HEK293T (cell line): ENCODE data around the gene USP17L5.
"Not testable (repeated sequence)": the region's sequence is repeated elsewhere in the genome, so short reads cannot be mapped to it uniquely, and the experiment has no call there.

Source experiments
- CTCF ChIA-PET: fragments of 350-600 bp; formaldehyde crosslinking; extraction: SDS; loops from one replicate; lab custom pipeline; 2021; ENCODE audit warnings: antibody characterized with exemption, inconsistent platforms; lab: Yijun Ruan, JAX
- POLR2A ChIA-PET: fragments of 350-600 bp; formaldehyde crosslinking; extraction: SDS; loops from one replicate; lab custom pipeline; 2020; ENCODE audit warnings: antibody characterized with exemption, inconsistent platforms; lab: Yijun Ruan, JAX
- DNase-seq: peaks from one replicate; pipeline ENCODE4 v3.0.0; 2012; ENCODE audit warnings: mixed read lengths; ENCODE audit errors: extremely low spot score
- ARNT ChIP-seq: fragments of 450-650 bp; IDR thresholded peaks from 2 replicates; pipeline ENCODE4 v1.6.1; 2017; ENCODE audit warnings: mild to moderate bottlenecking
- BHLHE40 ChIP-seq: fragments of 450-650 bp; IDR thresholded peaks from 2 replicates; pipeline ENCODE4 v1.6.1; 2016; ENCODE audit warnings: mild to moderate bottlenecking, moderate library complexity, borderline replicate concordance
- CTBP1 ChIP-seq: fragments of 450-650 bp; IDR thresholded peaks from 2 replicates; pipeline ENCODE4 v1.6.1; 2016; ENCODE audit warnings: borderline replicate concordance
- ELF4 ChIP-seq: fragments of 450-650 bp; IDR thresholded peaks from 2 replicates; pipeline ENCODE4 v1.6.1; 2017; ENCODE audit warnings: antibody characterized with exemption
- FOXA1 ChIP-seq: fragments of 450-650 bp; IDR thresholded peaks from 2 replicates; pipeline ENCODE4 v1.6.1; 2016; ENCODE audit warnings: mild to moderate bottlenecking
- FOXK2 ChIP-seq: fragments of 450-650 bp; IDR thresholded peaks from 2 replicates; pipeline ENCODE4 v1.6.1; 2016; ENCODE audit warnings: mild to moderate bottlenecking
- FOXM1 ChIP-seq: fragments of 450-650 bp; IDR thresholded peaks from 2 replicates; pipeline ENCODE4 v1.6.1; 2017; ENCODE audit warnings: mild to moderate bottlenecking, borderline replicate concordance
- HDGF ChIP-seq: fragments of 450-650 bp; IDR thresholded peaks from 2 replicates; pipeline ENCODE4 v1.6.1; 2017; ENCODE audit warnings: antibody characterized with exemption, borderline replicate concordance
- L3MBTL2 ChIP-seq: fragments of 450-650 bp; conservative IDR thresholded peaks from 2 replicates; pipeline ENCODE4 v1.6.1; 2016; ENCODE audit warnings: mild to moderate bottlenecking
- LEF1 ChIP-seq: fragments of 450-650 bp; IDR thresholded peaks from 2 replicates; pipeline ENCODE4 v1.6.1; 2017; ENCODE audit warnings: mild to moderate bottlenecking, borderline replicate concordance
- NFRKB ChIP-seq: fragments of 450-650 bp; IDR thresholded peaks from 2 replicates; pipeline ENCODE4 v1.6.1; 2016; ENCODE audit warnings: mild to moderate bottlenecking, moderate library complexity
- PKNOX1 ChIP-seq: fragments of 450-650 bp; IDR thresholded peaks from 2 replicates; pipeline ENCODE4 v1.6.1; 2016
- SP1 ChIP-seq: fragments of 450-650 bp; IDR thresholded peaks from 2 replicates; pipeline ENCODE4 v1.6.1; 2017
- SUZ12 ChIP-seq: fragments of 450-650 bp; IDR thresholded peaks from 2 replicates; pipeline ENCODE4 v1.6.1; 2016; ENCODE audit warnings: mild to moderate bottlenecking
- TARDBP ChIP-seq: fragments of 450-650 bp; IDR thresholded peaks from 2 replicates; pipeline ENCODE4 v1.6.1; 2016
- ZNF384 ChIP-seq: fragments of 450-650 bp; IDR thresholded peaks from 2 replicates; pipeline ENCODE4 v1.6.1; 2016

The USP17L5 gene

GRCh38 chr4:9339103-9339502 is at the start of gene USP17L5:
Gene USP17L5 (plus strand): TSS chr4:9339403. CDS start chr4:9339403, 0 bp downstream.
- DNase-seq, POLR2A ChIA-PET, CTCF ChIA-PET: not testable (repeated sequence)

- POLR2A ChIA-PET, CTCF ChIA-PET, DNase-seq: not testable (repeated sequence)
These were observed 15.0 kb upstream of the USP17L5 start for GRCh38 chr4:9324191-9324590.

- CTCF ChIA-PET, POLR2A ChIA-PET, DNase-seq: not testable (repeated sequence)
These were observed 14.3 kb upstream of the USP17L5 start, which contains the start of gene USP17L24 for GRCh38 chr4:9324865-9325264. Gene USP17L24 (plus strand): TSS chr4:9325165. CDS start chr4:9325165, 0 bp downstream.

GRCh38 chr4:9329611-9330010 is 9.6 kb upstream of the USP17L5 start, which contains the start of gene USP17L25:
Gene USP17L25 (plus strand): TSS chr4:9329911. CDS start chr4:9329911, 0 bp downstream.
- POLR2A ChIA-PET, DNase-seq, CTCF ChIA-PET: not testable (repeated sequence)

- DNase-seq, CTCF ChIA-PET, POLR2A ChIA-PET: not testable (repeated sequence)
These were observed 4.8 kb upstream of the USP17L5 start, which contains the start of gene USP17L26 for GRCh38 chr4:9334358-9334757. Gene USP17L26 (plus strand): TSS chr4:9334658. CDS start chr4:9334658, 0 bp downstream.

- POLR2A ChIA-PET, DNase-seq, CTCF ChIA-PET: not testable (repeated sequence)
These were observed 4.6 kb downstream of the USP17L5 start, which contains the start of gene USP17L27 for GRCh38 chr4:9343848-9344247. Gene USP17L27 (plus strand): TSS chr4:9344148. CDS start chr4:9344148, 0 bp downstream.

- CTCF ChIA-PET, POLR2A ChIA-PET, DNase-seq: not testable (repeated sequence)
These were observed 9.4 kb downstream of the USP17L5 start, which contains the start of gene USP17L28 for GRCh38 chr4:9348593-9348992. Gene USP17L28 (plus strand): TSS chr4:9348893. CDS start chr4:9348893, 0 bp downstream.

- CTCF ChIA-PET, POLR2A ChIA-PET, DNase-seq: not testable (repeated sequence)
These were observed 11.7 kb downstream of the USP17L5 start for GRCh38 chr4:9350866-9351265.

- CTCF ChIA-PET, DNase-seq, POLR2A ChIA-PET: not testable (repeated sequence)
These were observed 14.1 kb downstream of the USP17L5 start, which contains the start of gene USP17L29 for GRCh38 chr4:9353338-9353737. Gene USP17L29 (plus strand): TSS chr4:9353638. CDS start chr4:9353638, 0 bp downstream.

GRCh38 chr4:9362829-9363228 is 23.6 kb downstream of the USP17L5 start, which contains the start of gene USP17L30:
Gene USP17L30 (plus strand): TSS chr4:9363129. CDS start chr4:9363129, 0 bp downstream.
- POLR2A ChIA-PET, CTCF ChIA-PET, DNase-seq: not testable (repeated sequence)

GRCh38 chr4:9379881-9380280 is 40.7 kb downstream of the USP17L5 start:
- CTCF ChIA-PET, DNase-seq, POLR2A ChIA-PET: not testable (repeated sequence)

GRCh38 chr4:9381012-9381534 is 41.9 kb downstream of the USP17L5 start:
- CTCF ChIA-PET, POLR2A ChIA-PET: not testable (repeated sequence)
- DNase-seq: peak; percentile 27

- POLR2A ChIA-PET: no interaction called here
- TF ChIP-seq FOXA1: no peak
- no peak for TF ChIP-seq TARDBP
- TF ChIP-seq CTBP1: no peak
- no peak for TF ChIP-seq ZNF384
- no peak for TF ChIP-seq HDGF
- no peak for TF ChIP-seq FOXK2
- TF ChIP-seq SP1: no peak
- TF ChIP-seq PKNOX1: no peak
- TF ChIP-seq LEF1: no peak
- TF ChIP-seq SUZ12: no peak
- no peak for TF ChIP-seq ARNT
- TF ChIP-seq FOXM1: no peak
- TF ChIP-seq BHLHE40: no peak
- no peak for TF ChIP-seq NFRKB
- no peak for TF ChIP-seq ELF4
- TF ChIP-seq L3MBTL2: no peak
- no peak for DNase-seq
- CTCF ChIA-PET: no interaction called here
These were observed 44.9 kb downstream of the USP17L5 start for GRCh38 chr4:9384126-9384525.

- POLR2A ChIA-PET, DNase-seq, CTCF ChIA-PET: not testable (repeated sequence)
These were observed 49.8 kb downstream of the USP17L5 start for GRCh38 chr4:9389001-9389400.
